Fibroblast of skin of right biceps (primary cell): ENCODE data around the gene MTCL3.

Experiments used
- DNase-seq: peaks from one replicate; pipeline ENCODE4 v3.0.0-alpha.2; 2013

MTCL3 gene

GRCh38 chr6:127514773-127515227, 4.3 kb downstream of the MTCL3 start:
- peak; percentile 61 for DNase-seq

DNA sequence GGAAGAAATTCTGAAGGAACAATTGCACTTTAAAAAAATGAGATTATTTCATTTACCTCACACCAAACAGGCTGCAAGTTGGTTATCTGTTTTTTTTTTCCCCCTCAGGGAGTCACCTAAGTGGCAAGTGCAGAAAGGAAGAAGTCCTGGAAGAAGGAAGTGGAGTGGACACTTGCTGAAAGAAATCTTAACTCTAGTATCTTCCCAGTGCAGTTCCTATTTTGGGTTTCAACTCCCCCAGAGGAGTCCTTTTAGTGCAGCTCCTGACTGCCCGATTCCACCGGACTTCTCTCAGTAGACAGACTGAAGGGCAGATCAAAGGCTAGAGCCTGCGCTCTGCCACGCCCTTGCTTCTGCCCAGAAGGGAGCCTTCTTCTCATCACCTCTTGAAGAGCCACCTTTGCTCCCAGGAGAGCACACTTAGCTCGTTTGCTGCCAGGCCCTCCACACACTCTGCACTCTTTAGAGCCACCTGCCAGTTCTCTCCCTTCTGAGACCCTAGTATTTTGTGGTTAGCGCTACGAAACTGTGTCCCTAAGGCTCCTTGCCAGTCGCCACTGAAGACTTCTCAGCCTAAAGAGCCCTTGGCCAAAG, 4.9 kb downstream of the MTCL3 start:
- DNase-seq = no peak

DNA sequence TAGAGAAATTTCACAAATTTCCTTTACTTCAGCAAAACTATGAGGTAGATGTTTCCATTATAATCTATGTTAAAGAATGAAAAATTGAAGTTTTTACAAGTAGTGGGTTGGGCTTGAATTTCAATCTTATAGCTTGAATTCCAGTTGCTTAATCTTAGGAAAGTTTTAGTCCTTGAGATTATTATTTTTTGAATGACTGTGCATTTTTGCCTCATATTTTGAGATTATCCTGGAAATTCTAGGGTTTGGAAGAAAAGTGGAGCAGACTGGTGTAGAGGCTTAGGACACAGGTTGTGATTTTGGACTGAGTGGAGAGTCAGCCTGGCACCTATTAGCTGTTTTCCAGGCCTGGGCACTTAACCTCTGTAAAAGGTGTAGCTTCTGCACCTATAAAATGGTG, 5.7 kb downstream of the MTCL3 start:
- DNase-seq = no peak

DNA sequence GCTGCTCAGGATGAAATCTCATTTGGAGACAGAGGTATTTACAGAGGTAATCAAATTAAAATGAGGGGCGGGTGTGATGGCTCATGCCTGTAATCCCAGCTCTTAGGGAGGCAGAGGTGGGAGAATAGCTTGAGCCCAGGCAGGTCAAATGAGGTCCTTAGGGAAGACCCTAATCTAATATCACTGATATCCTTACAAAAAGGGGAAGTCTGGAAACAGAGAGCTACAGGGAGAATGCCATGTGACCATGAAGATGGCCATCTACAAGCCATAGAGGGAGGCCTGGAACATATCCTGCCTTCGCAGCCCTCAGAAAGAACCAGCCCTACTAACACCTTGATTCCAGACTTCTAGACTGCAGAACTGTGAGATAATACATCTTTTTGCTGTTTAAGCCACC, 8.3 kb downstream of the MTCL3 start:
- DNase-seq = no peak

DNA sequence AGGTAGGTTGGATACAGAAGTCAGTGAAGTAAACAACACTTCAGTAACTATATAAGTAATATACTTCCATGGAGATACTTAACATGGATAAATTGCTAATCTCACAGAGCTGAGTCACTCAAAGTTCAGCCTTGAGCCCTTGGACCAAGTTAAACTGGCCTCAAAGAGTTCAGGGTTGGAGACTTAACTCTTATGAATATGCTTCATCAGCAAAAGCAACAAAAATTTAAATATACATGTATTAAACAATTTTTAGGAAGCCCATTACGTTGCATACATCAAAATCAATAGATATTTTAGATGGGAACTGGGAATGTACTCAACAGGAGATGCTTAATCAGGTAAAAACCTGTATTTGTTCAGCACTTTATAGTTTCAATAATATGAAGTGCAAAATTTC, 12.2 kb downstream of the MTCL3 start:
- DNase-seq = no peak

- DNase-seq = no peak
These were observed 16.1 kb downstream of the MTCL3 start for GRCh38 chr6:127503022-127503421.

GRCh38 chr6:127497410-127497809, 21.7 kb downstream of the MTCL3 start:
- no peak for DNase-seq

DNA sequence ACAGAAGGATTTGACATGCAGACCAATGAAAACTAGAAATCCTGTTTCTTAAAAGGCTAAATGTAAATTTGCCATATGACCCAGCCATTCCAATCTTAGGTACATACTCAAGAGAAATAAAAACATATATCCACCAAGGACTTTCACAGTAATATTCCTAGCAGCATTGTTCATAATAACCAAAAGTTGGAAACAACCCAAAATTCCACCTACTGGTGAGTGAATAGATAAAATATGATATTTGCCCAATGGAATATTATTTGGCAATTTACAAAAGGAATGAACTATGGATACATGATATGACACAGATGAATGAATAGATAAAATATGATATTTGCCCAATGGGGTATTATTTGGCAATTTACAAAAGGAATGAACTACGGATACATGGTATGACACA, 22.7 kb downstream of the MTCL3 start:
- peak; percentile 25 for DNase-seq

DNA sequence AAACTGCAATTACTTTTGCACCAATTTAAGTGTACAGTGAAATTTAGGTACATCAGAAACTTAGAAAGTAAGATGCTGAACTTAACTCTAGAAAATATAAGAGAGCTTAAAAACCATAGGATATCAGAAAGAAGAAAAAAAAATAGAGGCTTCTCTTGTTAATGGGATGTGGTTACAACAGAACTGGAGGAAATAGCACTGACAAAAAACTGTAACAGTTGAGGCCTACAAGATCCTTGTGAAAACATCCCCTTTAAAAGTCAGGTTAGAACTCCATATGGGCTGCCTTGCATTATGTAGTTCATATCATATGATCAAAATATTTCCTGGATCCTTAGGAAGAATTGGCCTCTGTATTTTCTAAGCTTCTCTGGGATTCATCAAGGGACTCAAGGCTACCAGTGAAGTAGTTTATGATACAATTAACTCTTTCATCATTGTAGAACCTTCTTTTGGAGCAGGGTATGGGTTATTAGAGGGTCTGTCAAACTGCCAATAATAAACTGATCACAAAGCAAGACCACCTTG, 24.8 kb downstream of the MTCL3 start:
- DNase-seq = no peak

DNA sequence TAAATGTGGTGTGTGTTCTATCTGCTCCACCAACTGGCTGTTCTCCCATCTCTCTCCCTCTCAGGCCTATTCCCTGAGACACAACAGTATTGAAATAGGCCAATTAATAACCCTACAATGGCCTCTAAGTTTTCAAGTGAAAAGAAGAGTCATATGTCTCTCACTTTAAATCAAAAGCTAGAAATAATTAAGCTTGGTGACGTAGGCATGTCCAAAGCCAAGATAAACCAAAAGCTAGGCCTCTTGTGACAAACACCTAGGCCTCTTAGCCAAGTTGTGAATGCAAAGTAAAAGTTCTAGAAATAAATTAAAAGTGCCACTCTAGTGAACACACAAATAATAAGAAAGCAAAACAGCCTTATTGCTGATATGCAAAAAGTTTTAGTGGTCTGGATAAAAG, 29.9 kb downstream of the MTCL3 start:
- no peak for DNase-seq

GRCh38 chr6:127486934-127487333, 32.2 kb downstream of the MTCL3 start:
- no peak for DNase-seq

- peak; percentile 69 for DNase-seq
These were observed 34.8 kb downstream of the MTCL3 start for GRCh38 chr6:127484212-127484863.

GRCh38 chr6:127483399-127484055, 35.6 kb downstream of the MTCL3 start:
- DNase-seq = no peak

- no peak for DNase-seq
These were observed 36.8 kb downstream of the MTCL3 start for GRCh38 chr6:127482325-127482724.

GRCh38 chr6:127481628-127482027, 37.5 kb downstream of the MTCL3 start:
- peak; percentile 53 for DNase-seq

GRCh38 chr6:127481111-127481510, 38.0 kb downstream of the MTCL3 start:
- DNase-seq = no peak

DNA sequence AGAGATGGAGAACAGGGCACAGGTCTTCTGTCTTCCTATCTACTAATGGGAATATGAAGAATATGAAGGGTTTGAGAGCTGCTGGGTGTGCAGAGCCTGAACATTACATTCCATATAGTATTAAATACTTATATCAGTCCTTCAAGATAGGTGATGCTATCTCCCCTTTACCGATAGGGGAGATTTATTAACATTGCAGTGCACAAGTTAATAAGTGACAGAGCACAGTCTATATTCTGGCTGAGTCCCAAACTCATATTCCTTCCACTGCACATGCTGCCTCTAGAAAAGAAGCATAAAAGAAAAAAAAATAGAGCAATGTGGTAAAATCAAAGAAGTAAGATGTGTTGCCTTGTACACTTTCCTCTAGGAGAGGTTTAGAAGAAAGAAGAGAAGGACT, 41.5 kb downstream of the MTCL3 start:
- DNase-seq = no peak

- DNase-seq = no peak
These were observed 43.3 kb downstream of the MTCL3 start for GRCh38 chr6:127475823-127476176.

DNA sequence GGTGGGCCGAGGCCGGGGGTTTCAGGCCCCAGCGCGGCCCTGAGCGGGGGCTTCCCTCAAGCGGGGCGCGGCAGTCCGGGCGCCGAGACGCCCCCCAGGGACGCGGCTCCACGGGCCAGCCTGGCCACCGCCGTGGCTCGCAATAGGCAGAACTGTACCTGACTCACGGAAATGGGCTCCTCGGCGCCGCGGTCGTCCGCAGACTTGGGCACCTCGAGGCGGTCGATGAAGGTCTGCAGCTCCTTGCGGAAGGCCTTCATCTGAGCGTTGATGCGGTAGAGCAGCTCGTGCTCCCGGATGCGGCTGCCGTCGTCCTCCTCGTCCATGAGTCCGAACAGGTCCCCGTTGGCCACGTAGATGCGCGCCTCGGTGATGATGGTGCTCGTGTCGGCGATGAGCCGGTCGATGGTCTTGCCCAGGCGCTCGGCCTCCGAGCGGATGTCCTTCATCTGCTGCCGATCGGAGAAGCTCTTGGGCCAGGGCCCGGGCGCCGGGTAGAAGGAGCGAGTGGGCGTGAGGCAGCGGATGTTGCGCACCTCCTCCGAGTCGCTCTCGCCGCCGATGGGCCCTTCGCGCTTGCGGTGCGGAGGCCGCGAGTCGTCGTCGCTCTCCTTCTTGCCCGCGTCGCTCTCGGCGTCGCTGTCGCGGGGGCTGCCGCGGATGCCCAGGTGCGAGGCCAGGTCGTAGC, 43.9 kb downstream of the MTCL3 start:
- no peak for DNase-seq

- no peak for DNase-seq
These were observed 47.5 kb downstream of the MTCL3 start for GRCh38 chr6:127471379-127472255.

- no peak for DNase-seq
These were observed 50.2 kb downstream of the MTCL3 start for GRCh38 chr6:127468936-127469335.

- no peak for DNase-seq
These were observed 52.7 kb downstream of the MTCL3 start for GRCh38 chr6:127466416-127466815.
